DOHH2 (cell line): ENCODE results near the gene RANBP3.

ENCODE experiments used
- H3F3A ChIP-seq: fragments of 200-600 bp; sonication (generic), shearing (Covaris generic); 2 replicates; pipeline ENCODE4 v1.6.0; 2016; ENCODE audit warnings: antibody characterized with exemption, mild to moderate bottlenecking; ENCODE audit not compliant: control insufficient read depth, insufficient read depth
- H3K27ac ChIP-seq: fragments of 200-600 bp; sonication (generic); 2 replicates; pipeline ENCODE4 v1.5.1; 2014; ENCODE audit warnings: low read depth, mild to moderate bottlenecking, low read length, moderate library complexity
- H3K27me3 ChIP-seq: fragments of 200-600 bp; sonication (generic); 2 replicates; pipeline ENCODE4 v1.6.1; 2014; ENCODE audit warnings: mild to moderate bottlenecking, low read length, mixed read lengths; ENCODE audit not compliant: control insufficient read depth
- H3K36me3 ChIP-seq: fragments of 200-600 bp; sonication (generic); 2 replicates; pipeline ENCODE4 v1.6.1; 2014; ENCODE audit warnings: mild to moderate bottlenecking, low read length, moderate library complexity, mixed read lengths; ENCODE audit not compliant: control insufficient read depth
- H3K4me1 ChIP-seq: fragments of 200-600 bp; sonication (generic); 2 replicates; pipeline ENCODE4 v1.6.1; 2014; ENCODE audit warnings: mild to moderate bottlenecking, low read length, mixed read lengths; ENCODE audit not compliant: control insufficient read depth
- H3K4me2 ChIP-seq: fragments of 200-600 bp; sonication (generic); 2 replicates; pipeline ENCODE4 v1.6.0; 2014; ENCODE audit warnings: mild to moderate bottlenecking, low read length, moderate library complexity
- H3K4me3 ChIP-seq: fragments of 200-600 bp; sonication (generic); 2 replicates; pipeline ENCODE4 v1.5.1; 2014; ENCODE audit warnings: mild to moderate bottlenecking, low read length, mixed read lengths
- H3K79me2 ChIP-seq: fragments of 200-600 bp; sonication (generic); 2 replicates; pipeline ENCODE4 v1.6.1; 2014; ENCODE audit warnings: mild to moderate bottlenecking, low read length, mixed read lengths; ENCODE audit not compliant: control insufficient read depth
- H3K9me2 ChIP-seq: fragments of 200-600 bp; sonication (generic); replicated peaks from 2 replicates; pipeline ENCODE4 v1.6.1; 2014; ENCODE audit warnings: mild to moderate bottlenecking, low read length, mixed read lengths; ENCODE audit not compliant: control insufficient read depth
- H3K9me3 ChIP-seq: fragments of 200-600 bp; sonication (generic); 2 replicates; pipeline ENCODE4 v1.6.1; 2014; ENCODE audit warnings: antibody characterized with exemption, low read length, mixed read lengths; ENCODE audit not compliant: control insufficient read depth, insufficient read depth
- H4K20me1 ChIP-seq: fragments of 200-600 bp; sonication (generic); 2 replicates; pipeline ENCODE4 v1.6.0; 2014; ENCODE audit warnings: low read depth, mild to moderate bottlenecking, antibody characterized with exemption, low read length, moderate library complexity; ENCODE audit not compliant: control insufficient read depth, insufficient read depth
- EZH2phosphoT487 ChIP-seq: fragments of 200-600 bp; sonication (generic); IDR thresholded peaks from 2 replicates; pipeline ENCODE4 v1.6.1; 2017; ENCODE audit warnings: borderline replicate concordance, mild to moderate bottlenecking, antibody characterized with exemption, low read length, moderate library complexity, mixed read lengths
- TF ChIP-seq, protein P1 (sequence below): fragments of 200-600 bp; sonication (generic); IDR thresholded peaks from one replicate; pipeline ENCODE4 v1.5.1; 2014; ENCODE audit warnings: antibody characterized with exemption, mild to moderate bottlenecking, low read depth, low read length; ENCODE audit not compliant: poor library complexity, severe bottlenecking

The RANBP3 gene

DNA sequence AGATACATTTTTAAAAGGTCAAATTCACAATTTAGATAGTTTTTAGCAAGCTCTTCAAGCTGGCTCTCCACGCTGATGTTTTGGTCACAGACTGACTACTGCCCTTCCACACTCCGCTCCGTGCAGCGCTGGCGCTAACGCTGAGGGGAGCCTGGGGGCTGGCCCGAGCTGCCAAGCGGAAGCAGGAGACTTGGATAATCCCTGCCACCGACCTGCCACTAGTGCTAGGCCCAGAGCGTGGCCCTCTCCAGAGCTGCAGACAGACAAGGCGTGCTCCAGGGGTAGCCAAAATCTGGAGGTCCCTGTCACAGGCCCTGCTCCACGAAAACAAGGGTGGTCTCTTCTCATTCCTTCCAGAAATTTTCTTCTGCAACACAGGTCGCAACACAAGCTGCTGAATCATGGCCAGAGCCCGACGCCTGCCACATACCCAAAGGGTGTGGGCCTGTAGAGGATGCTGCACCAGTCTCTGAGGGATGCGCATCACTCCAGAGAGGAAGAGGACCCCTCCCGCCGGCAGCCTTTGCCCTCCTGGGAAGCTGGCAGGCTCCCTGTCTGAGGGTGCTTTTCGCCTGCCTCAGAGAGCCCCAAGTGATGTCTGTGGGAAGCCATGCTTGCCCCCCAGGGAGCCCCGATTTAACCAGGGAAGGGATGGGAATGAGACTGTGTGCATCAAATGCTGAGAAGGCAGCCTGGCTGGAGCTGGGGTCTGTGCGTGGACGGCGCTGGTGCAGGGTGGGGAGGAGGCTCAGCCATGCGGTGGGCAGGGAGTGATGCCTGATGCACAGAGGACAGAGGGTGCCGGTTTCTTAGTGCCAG, 42.3 kb downstream of the RANBP3 start:
- peaks cover 3% of the 10 kb centered on the region; the same call in 1 of the 2 replicates for H4K20me1 ChIP-seq
- H3K9me3 ChIP-seq, result no peaks in the 10 kb centered on the region
- H3K36me3 ChIP-seq, result peaks cover 60% of the 10 kb centered on the region
- no peaks in the 10 kb centered on the region for H3F3A ChIP-seq
- no peak for TF ChIP-seq EZH2phosphoT487
- TF ChIP-seq, protein P1, sequence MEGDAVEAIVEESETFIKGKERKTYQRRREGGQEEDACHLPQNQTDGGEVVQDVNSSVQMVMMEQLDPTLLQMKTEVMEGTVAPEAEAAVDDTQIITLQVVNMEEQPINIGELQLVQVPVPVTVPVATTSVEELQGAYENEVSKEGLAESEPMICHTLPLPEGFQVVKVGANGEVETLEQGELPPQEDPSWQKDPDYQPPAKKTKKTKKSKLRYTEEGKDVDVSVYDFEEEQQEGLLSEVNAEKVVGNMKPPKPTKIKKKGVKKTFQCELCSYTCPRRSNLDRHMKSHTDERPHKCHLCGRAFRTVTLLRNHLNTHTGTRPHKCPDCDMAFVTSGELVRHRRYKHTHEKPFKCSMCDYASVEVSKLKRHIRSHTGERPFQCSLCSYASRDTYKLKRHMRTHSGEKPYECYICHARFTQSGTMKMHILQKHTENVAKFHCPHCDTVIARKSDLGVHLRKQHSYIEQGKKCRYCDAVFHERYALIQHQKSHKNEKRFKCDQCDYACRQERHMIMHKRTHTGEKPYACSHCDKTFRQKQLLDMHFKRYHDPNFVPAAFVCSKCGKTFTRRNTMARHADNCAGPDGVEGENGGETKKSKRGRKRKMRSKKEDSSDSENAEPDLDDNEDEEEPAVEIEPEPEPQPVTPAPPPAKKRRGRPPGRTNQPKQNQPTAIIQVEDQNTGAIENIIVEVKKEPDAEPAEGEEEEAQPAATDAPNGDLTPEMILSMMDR, result no peak
- no peaks in the 10 kb centered on the region for H3K27me3 ChIP-seq
- H3K9me2 ChIP-seq, result no peaks in the 10 kb centered on the region
- H3K79me2 ChIP-seq, result peaks cover 30% of the 10 kb centered on the region
- H3K27ac ChIP-seq, result no peak overlapping the region
- no peak overlapping the region for H3K4me3 ChIP-seq
- H3K4me2 ChIP-seq, result no peak overlapping the region
- no peaks in the 10 kb centered on the region for H3K4me1 ChIP-seq

DNA sequence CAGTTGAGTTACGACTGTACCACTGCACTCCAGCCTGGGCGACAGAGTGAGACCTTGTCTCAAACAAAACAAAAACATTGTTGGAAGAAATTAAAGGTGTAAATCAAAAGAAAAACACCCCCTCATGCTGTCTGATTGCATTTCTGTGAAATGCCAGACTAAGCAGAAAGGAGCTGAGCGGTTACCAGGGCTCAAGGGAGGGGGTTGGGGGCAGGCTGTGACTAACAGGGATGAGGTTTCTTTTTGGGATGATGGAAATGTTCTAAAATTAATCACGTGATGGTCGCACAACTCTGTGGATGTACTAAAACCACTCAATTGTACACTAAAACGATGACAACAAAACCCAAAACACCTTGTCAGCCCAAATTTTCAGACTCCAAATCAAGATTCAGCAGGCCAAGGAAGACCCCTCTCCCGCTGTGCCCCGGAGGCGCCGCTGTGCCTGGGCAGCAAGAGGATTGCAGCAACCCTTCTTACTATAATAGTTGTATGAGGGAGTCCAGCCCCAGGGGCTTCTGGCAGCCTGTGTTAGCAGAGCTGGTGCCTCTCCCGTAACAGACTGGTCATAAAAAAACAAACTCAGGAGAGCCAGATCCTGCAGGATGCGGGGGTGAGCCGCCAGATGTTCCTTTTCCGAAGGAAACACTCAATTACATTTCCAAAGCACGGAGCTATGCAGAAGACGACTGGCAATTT, 43.0 kb downstream of the RANBP3 start:
- peaks cover 60% of the 10 kb centered on the region for H3K36me3 ChIP-seq
- TF ChIP-seq, protein P1, result no peak
- TF ChIP-seq EZH2phosphoT487, result no peak
- H3K4me3 ChIP-seq, result no peak overlapping the region
- H3F3A ChIP-seq, result no peaks in the 10 kb centered on the region
- no peaks in the 10 kb centered on the region for H3K27me3 ChIP-seq
- peaks cover under 1% of the 10 kb centered on the region; the same call in 1 of the 2 replicates for H4K20me1 ChIP-seq
- no peaks in the 10 kb centered on the region for H3K4me1 ChIP-seq
- H3K79me2 ChIP-seq, result peaks cover 23% of the 10 kb centered on the region
- H3K9me2 ChIP-seq, result no peaks in the 10 kb centered on the region
- H3K4me2 ChIP-seq, result no peak overlapping the region
- no peak overlapping the region for H3K27ac ChIP-seq
- H3K9me3 ChIP-seq, result no peaks in the 10 kb centered on the region

DNA sequence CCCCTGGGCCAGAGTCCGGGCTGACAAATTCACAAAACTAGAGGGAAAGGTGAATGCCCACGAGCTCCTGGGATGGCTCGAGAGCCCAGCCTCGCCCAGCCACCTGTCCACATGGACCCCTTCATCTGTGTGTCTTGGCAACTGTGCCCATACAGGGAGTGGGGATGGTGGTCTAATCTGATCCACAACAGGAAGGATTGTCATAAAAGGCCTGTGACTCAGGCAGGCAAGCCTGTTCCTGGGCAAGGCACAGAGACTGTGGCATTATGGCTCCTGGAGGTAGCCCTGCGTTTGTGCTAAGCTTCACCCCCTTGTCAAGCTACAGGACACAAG, 43.9 kb downstream of the RANBP3 start:
- TF ChIP-seq EZH2phosphoT487, result no peak
- TF ChIP-seq, protein P1, result no peak
- Histone ChIP-seq H3K27ac (no peak overlapping the region), H3K36me3 (peaks cover 66% of the 10 kb centered on the region), H3F3A (no peaks in the 10 kb centered on the region), H3K4me1 (no peaks in the 10 kb centered on the region), H3K79me2 (peaks cover 21% of the 10 kb centered on the region), H4K20me1 (no peaks in the 10 kb centered on the region), H3K9me2 (no peaks in the 10 kb centered on the region), H3K27me3 (no peaks in the 10 kb centered on the region), H3K4me3 (no peak overlapping the region), H3K9me3 (no peaks in the 10 kb centered on the region), H3K4me2 (no peak overlapping the region)
